ENCODE results near the gene GJC1.

Gene GJC1

DNA sequence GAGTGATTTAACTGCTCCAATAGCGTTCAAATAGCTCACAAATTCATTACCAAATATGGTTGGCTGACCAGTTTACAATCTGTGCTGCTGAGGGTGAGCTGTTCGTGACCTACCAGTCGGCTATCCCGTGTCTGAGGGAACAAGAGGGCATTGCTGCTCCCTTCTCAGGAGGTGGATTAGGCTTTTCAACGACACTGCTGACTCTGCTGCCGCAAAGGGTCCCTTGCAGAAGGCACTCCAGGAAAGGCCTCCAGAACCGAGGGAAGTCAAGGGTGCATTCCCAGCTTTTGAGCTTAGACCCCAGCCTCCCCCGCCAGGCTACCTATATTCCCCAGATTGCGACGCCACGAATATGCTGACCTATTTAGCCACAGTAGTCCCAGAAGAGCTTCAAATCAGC lies 32.3 kb downstream of the GJC1 start:
- DNase-seq, result no peak

- no peak for DNase-seq
Measured at GRCh38 chr17:44796731-44797130, 33.4 kb downstream of the GJC1 start.

DNA sequence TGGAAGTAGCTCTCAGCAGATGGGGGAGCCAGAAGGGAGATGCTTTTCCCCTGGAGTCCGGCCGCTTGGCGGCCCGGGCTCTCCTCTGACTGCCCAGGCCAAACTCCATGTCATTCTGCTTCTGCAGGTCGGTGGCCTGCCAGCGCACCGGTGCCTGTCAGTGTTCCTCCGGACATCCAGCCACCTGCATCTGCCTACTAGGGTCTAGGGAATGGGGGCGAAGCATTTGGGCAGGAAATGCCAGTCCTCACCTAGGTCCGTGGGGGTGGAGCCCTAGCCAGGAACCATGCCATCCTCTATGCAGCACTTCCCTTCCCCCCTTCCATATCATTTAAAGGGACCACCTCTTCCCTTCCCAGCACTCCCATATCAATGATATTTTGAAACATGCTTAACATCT lies 34.2 kb downstream of the GJC1 start:
- no peak for DNase-seq

- DNase-seq, result no peak
Measured at GRCh38 chr17:44795421-44795820, 34.7 kb downstream of the GJC1 start.

- peak; percentile 57 to 68 for DNase-seq
Measured at GRCh38 chr17:44794851-44795413, 35.2 kb downstream of the GJC1 start.

DNA sequence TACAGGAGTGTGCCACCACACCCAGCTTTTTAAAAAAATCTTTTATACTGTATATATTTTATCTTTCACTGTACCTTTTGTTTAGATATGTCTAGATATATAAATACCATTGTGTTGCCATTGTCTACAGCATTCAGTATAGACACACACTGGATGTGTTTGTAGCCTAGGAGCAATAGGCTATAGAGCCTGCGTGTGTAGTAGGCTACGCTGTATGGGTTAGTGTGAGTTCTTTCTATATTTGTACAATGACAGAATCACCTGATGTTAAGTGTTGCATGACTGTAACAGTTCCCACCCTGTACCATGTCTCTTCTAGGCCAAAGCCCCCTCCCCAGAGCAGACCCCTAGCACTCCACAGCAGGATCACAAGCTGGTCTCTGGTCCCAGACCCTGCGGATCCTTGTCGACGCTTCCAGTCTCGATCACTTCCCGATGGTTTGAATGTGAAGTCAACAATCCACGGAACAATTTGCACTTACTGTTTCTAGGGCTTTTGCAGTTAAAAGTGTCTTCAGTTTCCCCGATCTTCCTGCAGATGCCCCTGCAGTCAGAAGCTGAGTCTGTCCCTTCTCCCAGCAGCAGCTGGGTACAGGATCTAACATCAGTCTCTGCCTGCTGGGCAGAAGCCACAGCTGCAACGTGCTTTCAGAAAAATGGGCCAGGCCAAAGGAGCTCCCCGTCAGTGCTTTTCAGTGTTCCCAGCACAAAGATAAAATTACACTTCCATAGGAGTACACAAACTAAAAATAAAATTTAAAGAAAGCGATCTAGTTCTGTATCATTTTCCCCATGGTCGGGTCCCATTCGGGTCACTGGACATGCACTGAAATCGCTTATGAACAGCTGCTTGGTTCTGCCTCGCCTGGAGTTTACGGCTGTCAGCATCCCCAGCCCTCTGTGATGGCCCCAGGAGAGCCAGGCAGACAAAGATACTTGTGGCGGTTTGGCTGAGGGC lies 35.9 kb downstream of the GJC1 start:
- DNase-seq, result no peak

- DNase-seq, result no peak
Measured at GRCh38 chr17:44792276-44792675, 37.8 kb downstream of the GJC1 start.

- no peak for DNase-seq
Measured at GRCh38 chr17:44788139-44788538, 41.9 kb downstream of the GJC1 start.

DNA sequence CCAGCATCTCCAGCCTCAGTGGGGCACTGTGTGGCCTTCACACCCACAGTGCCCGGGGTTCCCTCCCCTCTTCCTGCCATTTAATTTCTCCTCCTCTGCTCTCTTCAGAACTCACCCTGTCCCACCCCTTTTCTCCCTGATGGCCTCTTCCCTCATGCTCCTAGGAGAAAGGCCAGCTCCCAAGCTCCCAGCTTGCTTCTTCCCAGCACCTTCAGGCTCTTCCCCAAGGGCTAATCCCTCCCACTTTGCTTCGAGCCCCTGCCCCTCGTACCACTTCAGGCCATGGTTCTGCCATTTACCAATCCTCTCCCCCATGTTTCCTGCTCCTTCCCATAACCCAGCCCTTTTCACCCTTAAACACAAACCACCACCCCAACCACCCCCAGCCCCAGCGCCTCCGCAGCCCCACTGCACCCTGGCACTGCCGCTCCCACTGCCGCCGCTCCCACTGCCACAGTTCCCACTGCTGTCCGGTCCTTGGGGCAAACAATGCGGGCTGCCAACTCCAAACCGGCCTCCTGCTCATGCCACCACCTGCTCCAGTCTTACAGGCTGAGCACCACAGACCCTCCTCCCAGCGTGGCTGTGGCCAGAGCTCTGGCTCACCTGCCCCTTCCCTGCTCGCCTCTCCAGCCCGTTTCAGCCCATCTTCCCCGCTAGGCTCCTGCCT lies 42.7 kb downstream of the GJC1 start:
- DNase-seq, result no peak

- DNase-seq, result no peak
Measured at GRCh38 chr17:44786551-44787081, 43.5 kb downstream of the GJC1 start.

GRCh38 chr17:44785921-44786320 lies 44.2 kb downstream of the GJC1 start:
- no peak for DNase-seq

GRCh38 chr17:44782326-44782850 lies 47.7 kb downstream of the GJC1 start:
- no peak for DNase-seq

DNA sequence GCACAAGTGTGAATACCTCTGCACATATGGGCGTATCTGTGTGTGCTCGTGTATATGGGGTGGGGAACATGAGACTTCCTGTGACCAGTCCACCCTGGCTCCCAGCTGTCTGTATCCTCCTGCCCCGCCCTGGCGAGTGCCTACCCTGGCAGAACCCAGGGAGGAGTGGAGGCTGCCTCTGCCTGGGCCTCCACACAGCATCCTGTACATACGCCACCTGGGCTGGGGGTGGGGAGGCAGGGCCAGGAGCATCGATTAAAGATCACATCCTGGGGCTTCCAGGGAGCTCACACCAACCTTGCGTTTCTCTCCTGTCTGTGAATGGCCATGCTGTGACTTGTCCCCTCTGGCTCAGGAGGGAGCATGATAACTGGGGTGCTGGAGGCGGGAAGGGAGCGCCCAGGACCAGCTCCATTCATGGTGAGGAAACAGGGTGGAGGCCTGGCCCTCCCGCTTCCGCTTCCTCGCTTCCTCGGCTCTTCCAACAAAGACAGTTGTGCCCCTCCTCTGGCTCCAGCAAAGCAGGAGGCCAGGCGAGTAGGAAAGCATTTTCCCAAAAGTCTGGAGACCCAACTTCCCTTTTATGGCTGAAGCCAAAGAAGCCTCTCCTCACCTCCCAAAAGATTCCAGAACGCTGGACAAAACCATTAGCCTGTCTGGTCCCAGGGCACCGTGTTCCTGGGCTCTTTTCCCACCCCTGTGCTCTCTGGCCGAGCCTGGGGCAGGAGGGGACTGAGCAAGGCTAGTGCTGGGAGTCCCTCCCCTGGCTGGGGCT lies 48.3 kb downstream of the GJC1 start:
- no peak for DNase-seq

DNA sequence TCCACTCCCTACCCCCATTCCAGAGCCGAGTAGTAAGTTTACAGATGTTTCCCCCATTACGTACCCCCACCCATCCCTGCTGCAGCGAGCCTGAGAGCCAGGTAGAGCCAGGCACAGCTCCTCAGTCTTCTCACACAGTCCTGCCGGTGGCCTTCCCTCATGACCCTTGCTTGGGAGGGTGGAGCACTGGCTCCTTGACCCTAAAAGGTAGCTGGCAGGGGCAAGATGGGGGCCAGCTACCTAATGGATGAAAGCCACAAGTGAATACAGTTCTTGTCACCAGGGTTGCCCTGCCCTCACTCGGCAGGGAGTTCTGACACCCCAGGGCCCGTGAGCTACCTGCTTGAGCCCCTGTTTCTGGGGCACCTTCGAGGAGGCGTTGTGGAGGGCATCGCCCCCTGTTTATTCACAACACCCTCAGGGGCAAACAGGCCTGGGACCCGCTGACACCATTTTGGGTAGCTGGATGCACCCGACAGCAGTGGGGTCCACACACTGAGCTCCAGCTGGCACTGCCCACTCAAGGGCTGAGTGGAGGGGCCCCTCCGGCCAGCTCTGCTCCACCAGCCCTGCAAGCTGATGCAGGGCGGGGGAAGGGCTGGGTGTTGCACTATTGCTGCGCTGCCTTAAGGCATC lies 49.1 kb downstream of the GJC1 start:
- no peak for DNase-seq

DNA sequence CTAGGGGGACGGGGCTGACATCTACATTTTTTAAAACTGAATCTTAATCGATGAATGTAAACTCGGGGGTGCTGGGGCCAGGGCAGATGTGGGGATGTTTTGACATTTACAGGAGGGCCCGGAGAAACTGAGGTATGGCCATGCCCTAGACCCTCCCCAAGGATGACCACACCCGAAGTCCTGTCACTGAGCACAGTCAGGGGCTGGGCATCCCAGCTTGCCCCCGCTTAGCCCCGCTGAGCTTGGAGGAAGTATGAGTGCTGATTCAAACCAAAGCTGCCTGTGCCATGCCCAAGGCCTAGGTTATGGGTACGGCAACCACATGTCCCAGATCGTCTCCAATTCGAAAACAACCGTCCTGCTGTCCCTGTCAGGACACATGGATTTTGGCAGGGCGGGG lies 49.9 kb downstream of the GJC1 start:
- DNase-seq, result no peak

- peak; percentile 79 to 87 for DNase-seq
Measured at GRCh38 chr17:44779211-44780025, 50.7 kb downstream of the GJC1 start.

DNA sequence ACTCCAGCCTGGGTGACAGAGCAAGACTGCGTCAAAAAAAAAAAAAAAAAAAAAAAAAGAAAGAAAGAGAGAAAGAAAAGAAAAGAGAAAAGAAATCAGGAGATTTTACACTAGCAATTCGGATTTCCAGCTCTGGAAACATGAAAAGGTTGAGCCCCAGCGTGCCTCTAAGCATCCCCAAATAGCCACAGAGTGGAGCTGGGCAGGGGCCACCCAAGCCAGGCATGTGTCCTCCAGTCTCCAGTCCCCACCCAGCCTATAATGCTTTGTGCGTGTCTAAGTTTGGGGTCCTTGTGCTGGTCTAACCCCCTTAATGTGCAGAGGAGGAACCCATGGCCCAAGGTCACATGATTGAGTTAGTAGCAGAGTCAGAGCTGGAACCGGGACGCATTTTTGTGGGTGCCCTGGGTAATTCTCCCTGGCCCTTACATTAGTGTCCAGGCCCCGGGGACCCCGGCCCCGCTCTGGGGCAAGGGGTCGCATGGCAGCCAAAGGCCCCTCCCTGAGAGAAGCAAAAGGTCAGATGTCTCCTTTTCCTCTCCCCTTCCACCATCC lies 51.4 kb downstream of the GJC1 start:
- DNase-seq, result no peak

DNA sequence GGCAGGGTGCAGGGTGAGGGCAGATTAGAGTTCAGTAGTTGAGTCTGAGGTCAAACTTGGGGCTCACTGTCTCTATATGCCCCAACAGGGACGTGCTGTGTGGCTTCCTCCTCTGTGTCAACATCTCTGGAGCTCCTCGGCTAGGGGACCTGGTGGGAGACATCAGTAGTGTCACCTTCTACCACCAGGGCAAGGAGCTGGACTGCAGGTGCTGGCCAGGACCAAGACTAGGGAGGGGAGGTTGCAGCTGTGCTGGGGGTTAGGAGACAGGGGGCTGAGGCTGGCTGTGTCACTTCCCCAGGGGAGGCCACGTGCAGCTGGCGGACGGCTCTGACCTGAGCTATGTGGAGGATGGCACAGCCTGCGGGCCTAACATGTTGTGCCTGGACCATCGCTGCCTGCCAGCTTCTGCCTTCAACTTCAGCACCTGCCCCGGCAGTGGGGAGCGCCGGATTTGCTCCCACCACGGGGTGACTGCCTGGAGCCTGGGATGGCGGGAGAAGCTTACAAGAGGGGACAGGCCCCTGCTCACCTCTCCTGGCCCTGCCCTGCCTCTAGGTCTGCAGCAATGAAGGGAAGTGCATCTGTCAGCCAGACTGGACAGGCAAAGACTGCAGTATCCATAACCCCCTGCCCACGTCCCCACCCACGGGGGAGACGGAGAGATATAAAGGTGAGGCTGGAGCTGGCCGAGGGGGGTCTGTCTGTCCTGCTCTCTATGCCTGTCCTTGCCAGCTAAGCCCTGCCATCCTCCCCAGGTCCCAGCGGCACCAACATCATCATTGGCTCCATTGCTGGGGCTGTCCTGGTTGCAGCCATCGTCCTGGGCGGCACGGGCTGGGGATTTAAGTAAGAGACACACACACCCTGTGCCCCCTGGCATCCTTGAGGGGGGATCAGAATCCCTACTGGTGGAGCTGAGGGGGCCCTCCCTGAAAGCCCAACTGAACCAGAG lies 52.4 kb downstream of the GJC1 start:
- no peak for DNase-seq

DNA sequence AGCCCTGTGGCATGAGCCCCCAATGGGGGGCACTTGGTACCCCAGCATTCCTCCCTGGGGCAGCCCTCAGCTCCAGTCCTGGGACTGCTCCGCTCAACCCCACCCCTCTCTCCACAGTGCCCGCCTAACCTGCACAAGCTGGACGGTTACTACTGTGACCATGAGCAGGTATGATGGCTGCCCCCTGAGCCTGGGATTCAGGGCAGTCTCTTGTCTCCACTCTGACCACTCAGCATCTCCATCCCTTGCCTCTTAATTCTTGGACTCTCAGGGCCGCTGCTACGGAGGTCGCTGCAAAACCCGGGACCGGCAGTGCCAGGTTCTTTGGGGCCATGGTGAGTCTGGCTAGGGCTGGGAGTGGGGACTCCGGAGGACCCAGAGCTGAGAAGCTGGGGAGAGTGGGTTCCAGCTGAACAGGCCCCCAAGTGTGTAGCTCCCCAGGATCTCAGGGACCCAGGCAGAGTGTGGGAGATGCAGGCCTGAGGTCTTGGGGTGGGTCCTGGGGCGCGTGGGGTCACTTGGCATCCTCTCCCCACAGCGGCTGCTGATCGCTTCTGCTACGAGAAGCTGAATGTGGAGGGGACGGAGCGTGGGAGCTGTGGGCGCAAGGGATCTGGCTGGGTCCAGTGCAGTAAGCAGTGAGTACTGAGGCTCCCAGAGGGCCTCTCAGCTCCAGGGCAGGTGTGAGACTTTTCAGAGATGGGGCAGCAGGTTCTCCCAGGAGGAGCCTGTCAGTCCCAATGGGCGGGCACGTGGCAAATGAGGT lies 53.3 kb downstream of the GJC1 start:
- no peak for DNase-seq

Data from Kasumi-1 (cell line).